Lower leg skin (tissue), 3 donors: ENCODE results near the gene GALNT11.

Experiments
- CTCF ChIP-seq, 3 donors: fragments of 450-650 bp; IDR thresholded peaks; one replicate each; pipeline ENCODE4 v1.5.1; 2016; ENCODE audit warnings: antibody characterized with exemption in 3 of 3, mild to moderate bottlenecking in 3 of 3, moderate library complexity in 2 of 3
- POLR2A ChIP-seq, 2 donors: fragments of 450-650 bp; IDR thresholded peaks; one replicate each; pipeline ENCODE4 v1.6.1; 2016 to 2017; ENCODE audit warnings: antibody characterized with exemption in 2 of 2, mild to moderate bottlenecking in 1 of 2, moderate library complexity in 1 of 2

- TF ChIP-seq CTCF (IDR thresholded peaks at IDR 0.05): no peak
- TF ChIP-seq POLR2A (IDR thresholded peaks at IDR 0.05): no peak
Measured at GRCh38 chr7:152126741-152127140, 101.3 kb downstream of the GALNT11 start.
